CD4-positive, alpha-beta T cell treated with Interleukin-4 for 4 hours (primary cell): ENCODE measurements around the gene PTPRD.

ENCODE experiments used
- DNase-seq: peaks from one replicate; pipeline ENCODE4 v3.0.0-alpha.2; 2020

PTPRD gene

DNA sequence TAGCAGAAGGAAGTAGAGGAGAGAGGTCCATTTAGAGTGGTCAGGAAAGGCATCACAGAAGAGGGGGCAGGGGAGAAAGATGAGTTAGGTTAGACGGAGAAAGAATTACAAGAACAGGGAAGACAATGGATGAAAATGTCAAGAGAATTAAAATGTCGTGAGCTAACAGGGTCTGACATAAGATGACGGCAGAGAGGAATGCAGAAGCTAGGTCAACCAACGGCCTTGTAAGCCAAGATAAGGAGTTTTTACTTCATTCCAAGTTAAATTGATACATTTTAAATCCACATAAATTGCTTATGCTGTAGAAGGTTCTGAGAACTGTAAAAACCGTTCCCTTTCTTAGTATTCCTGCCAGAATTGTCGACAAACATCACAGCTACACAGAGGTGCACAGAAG lies 1916.3 kb downstream of the PTPRD start:
- no peak for DNase-seq

DNA sequence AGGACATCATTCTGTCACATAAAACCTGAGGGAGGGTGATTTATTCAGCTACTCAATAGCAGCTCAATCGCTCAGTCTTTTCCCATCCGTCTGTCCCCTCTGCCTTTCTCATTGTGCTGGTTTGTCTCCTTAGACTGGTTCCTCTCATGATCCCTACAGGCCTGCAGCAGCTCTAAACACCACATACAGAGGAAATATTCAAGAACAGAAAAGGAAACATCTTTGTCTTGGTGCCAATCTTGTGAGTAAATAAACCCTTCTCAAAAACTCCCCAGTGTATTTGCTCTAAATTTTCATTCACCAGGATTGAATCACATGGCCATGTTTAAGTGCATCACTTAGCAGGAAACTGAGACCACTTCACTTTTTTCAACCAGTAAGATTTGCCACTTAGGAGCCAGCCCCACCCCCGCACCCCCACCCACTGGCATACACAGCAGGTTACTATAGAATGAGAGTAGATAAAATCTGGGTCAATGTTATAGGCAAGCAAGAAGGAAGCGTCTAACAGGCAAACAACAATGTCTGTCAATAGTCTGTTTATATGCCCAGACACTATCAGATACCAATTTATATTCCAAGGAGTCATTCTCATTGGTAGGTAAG lies 1917.7 kb downstream of the PTPRD start:
- DNase-seq, result no peak

GRCh38 chr9:8693464-8693863 lies 1919.3 kb downstream of the PTPRD start:
- DNase-seq, result no peak

DNA sequence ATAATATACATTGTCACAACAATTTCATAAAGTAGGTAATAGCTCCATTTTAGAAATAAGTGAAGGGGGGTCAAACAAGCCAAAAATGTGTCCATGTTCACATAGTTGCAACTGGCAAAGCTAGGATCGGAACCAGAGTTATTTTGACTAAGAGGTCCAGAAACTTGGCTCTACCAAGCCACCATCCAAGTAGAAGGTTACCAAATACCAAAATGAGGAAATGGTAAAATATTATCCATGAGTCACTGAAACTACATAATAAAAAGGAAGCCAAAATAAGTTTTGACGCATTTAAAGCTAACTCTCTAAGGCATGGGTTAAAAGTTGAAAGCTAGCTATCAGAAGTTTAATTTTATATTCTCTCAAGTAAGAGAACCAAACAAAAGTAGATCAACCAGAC lies 1926.3 kb downstream of the PTPRD start:
- no peak for DNase-seq

- no peak for DNase-seq
Measured at GRCh38 chr9:8685825-8686224, 1927.0 kb downstream of the PTPRD start.

DNA sequence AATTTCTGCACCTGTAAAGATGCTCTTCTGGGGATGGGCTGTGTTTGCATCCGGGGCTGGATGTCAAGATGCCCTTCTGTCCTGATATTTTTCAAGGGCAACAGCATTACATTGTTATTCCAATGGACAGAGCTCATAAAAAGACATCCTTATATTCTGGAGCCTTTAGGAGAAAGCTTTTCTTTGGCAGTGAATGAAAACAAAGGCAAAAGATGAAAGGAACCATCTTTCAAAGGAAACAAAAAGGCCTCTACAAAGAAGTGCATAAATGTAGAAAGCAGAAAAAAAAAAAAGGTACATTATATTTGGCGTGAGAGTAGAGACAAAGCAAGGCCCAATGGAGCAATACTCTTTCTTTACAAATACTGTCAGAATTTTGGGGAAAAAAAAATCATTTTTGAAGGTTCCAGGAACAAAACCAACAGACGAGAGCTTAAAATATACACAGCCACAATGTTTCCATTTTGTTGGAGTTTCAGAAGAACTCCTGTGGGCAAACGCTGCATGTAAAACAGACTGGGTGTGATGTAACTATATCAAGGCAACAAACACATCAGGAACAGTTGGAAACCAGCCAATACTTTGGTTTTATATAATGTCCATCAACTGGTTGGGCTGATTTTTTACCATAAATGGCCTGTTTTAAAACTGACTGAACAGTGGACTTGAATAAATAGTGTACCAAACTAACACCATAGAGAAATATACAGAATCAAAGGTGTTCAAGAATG lies 1927.7 kb downstream of the PTPRD start:
- DNase-seq, result no peak

DNA sequence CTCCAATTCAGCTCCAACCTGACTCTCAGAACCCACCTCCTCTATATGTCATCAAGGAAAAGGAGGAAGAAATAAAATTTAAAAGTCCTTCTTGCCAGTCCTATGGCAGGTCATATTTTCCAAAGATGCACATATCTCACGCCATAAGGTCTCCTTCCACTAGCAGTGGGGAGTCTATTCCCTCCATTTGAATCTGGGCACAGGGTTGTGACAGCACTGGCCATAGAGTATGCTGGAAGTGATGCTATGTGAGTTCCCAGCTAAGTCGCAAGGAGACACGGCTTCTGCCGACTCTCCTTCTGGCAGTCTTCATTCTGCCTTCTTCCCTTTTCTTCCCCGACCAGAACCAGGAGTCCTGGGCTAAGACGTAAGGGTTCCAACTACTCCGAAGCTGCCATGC lies 1929.3 kb downstream of the PTPRD start:
- DNase-seq, result no peak

- no peak for DNase-seq
Measured at GRCh38 chr9:8680658-8681057, 1932.1 kb downstream of the PTPRD start.

- no peak for DNase-seq
Measured at GRCh38 chr9:8680157-8680556, 1932.6 kb downstream of the PTPRD start.

- DNase-seq, result no peak
Measured at GRCh38 chr9:8679371-8679822, 1933.4 kb downstream of the PTPRD start.

DNA sequence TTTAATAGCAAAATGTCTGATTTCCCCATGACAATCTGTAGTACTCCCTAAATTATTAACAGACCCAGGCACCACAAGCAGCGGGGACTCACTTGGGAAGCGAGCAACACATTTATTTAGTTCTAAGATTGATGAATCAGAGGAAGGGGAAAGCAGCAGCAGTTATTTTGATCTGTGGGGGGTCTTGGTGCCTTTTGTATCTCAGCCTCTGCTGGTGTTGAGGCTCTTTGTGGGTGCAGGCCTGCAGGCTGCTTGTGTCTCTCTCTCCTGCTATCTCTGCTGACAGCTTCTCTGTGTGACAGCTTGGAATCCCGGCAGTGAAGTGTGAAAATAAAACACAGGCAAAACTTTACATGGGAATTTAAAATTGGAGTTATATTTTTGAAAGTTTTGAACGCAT lies 1935.1 kb downstream of the PTPRD start:
- no peak for DNase-seq

DNA sequence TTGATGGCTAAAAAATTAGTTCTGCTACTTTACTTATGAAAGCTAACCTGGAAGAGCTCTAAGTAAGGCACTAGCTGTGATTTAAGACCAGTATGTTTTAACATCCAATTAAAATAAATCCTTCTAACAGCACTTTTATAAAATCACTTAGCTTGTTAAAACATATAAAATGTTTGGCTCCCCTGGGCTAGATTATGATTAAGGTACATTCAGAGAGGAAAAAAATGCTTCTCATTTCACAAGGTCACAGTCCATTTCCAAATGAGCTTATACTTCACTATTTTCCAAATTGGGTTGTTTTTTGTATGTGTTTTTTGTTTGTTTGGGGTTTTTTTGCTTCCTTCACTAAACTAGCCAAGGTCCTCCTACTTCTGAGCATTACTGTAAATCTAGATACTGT lies 1938.3 kb downstream of the PTPRD start:
- DNase-seq, result no peak

DNA sequence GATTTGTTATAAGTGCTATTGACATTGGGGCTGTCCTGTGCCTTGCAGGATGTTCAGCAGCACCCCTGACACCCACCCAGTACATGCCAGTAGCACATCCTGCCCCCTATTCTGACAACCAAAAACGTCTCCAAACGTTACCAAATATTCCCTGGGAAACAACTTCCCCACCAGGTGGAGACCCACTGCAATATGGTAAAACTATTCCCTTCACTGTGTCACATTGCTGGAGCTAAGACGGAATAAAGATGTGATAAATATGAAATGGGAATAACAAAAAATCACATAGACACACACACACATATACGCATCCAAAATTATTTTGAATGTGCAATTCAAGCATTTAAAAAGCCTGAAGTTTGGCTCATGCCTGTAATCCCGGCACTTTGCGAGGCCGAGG lies 1939.0 kb downstream of the PTPRD start:
- no peak for DNase-seq

GRCh38 chr9:8670751-8671150 lies 1942.1 kb downstream of the PTPRD start:
- DNase-seq, result no peak

DNA sequence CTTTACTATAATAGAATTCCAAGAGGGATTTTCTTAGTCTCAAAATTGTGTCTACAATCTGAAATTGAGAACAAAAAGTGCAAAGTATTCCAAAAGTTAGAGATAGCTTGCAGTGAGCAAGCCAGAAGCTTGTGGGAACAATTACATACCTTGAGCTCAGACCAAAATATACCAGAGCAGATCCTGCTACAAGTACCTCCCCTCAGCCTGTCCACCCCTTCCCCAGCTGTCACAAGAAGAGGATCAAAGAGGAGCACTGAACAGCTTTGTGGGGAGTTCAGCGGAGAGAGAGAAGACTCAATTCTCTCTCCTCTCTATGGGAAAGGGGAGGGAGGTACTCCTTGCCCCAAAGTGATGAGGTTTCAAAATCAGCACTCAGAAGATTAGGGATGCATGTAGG lies 1944.1 kb downstream of the PTPRD start:
- DNase-seq, result no peak

DNA sequence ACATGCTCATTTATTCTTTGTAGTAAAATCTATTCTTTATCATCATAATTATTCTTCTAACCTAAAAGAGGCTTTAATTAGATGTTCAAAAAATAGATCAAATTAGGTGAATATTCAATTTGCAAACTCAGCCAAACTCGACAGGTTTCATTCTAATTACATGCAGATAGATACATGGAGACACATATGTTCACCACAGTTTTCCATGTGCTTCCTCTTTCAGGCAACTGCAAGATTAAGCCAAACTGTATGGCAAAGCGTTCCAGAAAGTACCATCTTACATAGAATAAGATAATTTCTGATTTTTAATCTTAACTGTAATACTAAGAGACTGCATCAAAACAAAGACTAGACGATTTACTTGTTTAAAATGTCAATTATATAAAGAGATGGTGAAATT lies 1944.6 kb downstream of the PTPRD start:
- no peak for DNase-seq

GRCh38 chr9:8666060-8666459 lies 1946.7 kb downstream of the PTPRD start:
- DNase-seq, result no peak

GRCh38 chr9:8660383-8660782 lies 1952.4 kb downstream of the PTPRD start:
- peak; percentile 4 for DNase-seq

GRCh38 chr9:8659108-8659507 lies 1953.7 kb downstream of the PTPRD start:
- DNase-seq, result no peak

- no peak for DNase-seq
Measured at GRCh38 chr9:8655071-8655470, 1957.7 kb downstream of the PTPRD start.

GRCh38 chr9:8653855-8654254 lies 1958.9 kb downstream of the PTPRD start:
- no peak for DNase-seq

- DNase-seq, result no peak
Measured at GRCh38 chr9:8653111-8653510, 1959.7 kb downstream of the PTPRD start.

DNA sequence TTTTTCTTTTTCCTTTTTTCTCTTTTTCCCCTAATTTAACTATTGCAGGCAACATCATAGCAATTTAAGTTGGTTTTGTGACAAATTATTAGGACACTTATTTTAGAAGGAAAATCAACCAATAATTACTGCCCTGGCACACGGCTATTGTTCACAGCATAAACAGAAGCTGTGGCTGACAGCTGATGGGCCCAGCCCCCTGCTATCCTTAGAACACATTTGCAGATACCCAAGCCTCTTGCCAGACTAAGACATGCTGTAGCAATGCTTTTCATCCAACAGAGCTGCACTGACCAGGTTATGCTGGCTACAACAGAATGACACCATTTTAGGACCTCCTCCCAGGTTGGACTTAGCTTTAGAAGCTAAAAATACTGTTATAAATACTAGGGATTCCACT lies 1960.5 kb downstream of the PTPRD start:
- DNase-seq, result no peak

- DNase-seq, result no peak
Measured at GRCh38 chr9:8651846-8652215, 1961.0 kb downstream of the PTPRD start.
